ENCODE data around the gene PGGHG. TPM values are rescaled to one million over a fixed set of nuclear protein-coding genes. Genes with fewer than 3 reads are reported as not detected.

The PGGHG gene
- total and polyA plus RNA-seq, 10 of the 15 experiments (the other 5 are each of a cell fraction or from before 2014, with no cell fraction given), result 0.10 to 8.3 (median 1.8) TPM

- no peak for TF ChIP-seq KLF5 (IDR thresholded peaks at IDR 0.05; ENCODE audit: partially characterized antibody)
- TF ChIP-seq PAX8 (IDR thresholded peaks at IDR 0.05), result no peak
- TF ChIP-seq HCFC1 (IDR thresholded peaks at IDR 0.05; ENCODE audit: low read length), result no peak
- no peak for TF ChIP-seq E2F8 (IDR thresholded peaks at IDR 0.05; ENCODE audit: low read depth, partially characterized antibody)
- TF ChIP-seq EP300 (IDR thresholded peaks at IDR 0.05; ENCODE audit: borderline replicate concordance in 1 of 2, control insufficient read depth in 1 of 2, low read depth in 2 of 2, low read length in 2 of 2), result no peak
- TF ChIP-seq, protein P1, sequence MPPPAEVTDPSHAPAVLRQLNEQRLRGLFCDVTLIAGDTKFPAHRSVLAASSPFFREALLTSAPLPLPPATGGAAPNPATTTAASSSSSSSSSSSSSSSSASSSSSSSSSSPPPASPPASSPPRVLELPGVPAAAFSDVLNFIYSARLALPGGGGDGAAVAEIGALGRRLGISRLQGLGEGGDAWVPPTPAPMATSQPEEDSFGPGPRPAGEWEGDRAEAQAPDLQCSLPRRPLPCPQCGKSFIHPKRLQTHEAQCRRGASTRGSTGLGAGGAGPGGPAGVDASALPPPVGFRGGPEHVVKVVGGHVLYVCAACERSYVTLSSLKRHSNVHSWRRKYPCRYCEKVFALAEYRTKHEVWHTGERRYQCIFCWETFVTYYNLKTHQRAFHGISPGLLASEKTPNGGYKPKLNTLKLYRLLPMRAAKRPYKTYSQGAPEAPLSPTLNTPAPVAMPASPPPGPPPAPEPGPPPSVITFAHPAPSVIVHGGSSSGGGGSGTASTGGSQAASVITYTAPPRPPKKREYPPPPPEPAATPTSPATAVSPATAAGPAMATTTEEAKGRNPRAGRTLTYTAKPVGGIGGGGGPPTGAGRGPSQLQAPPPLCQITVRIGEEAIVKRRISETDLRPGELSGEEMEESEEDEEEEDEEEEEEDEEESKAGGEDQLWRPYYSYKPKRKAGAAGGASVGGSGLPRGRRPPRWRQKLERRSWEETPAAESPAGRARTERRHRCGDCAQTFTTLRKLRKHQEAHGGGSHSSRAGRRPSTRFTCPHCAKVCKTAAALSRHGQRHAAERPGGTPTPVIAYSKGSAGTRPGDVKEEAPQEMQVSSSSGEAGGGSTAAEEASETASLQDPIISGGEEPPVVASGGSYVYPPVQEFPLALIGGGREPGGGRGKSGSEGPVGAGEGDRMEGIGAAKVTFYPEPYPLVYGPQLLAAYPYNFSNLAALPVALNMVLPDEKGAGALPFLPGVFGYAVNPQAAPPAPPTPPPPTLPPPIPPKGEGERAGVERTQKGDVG (CRISPR knock-in tag; IDR thresholded peaks at IDR 0.05), result no peak
- no peak for TF ChIP-seq YBX1 (IDR thresholded peaks at IDR 0.05)
- TF ChIP-seq SUPT20H (IDR thresholded peaks at IDR 0.05; ENCODE audit: borderline replicate concordance, control insufficient read depth, low read depth, low read length), result no peak
- TF ChIP-seq SIN3A (IDR thresholded peaks at IDR 0.05; ENCODE audit: low read depth, low read length), result 0 out of 2 replicates have a peak, but pooled peaks have one; percentile 45
- no peak for TF ChIP-seq JUND (IDR thresholded peaks at IDR 0.05; ENCODE audit: low read depth, low read length)
- no peak for TF ChIP-seq EGR1 (IDR thresholded peaks at IDR 0.05; ENCODE audit: borderline replicate concordance in 1 of 2, low read depth in 2 of 2, low read length in 2 of 2)
- no peak for TF ChIP-seq RAD21 (IDR thresholded peaks at IDR 0.05; ENCODE audit: insufficient read depth, low read depth, low read length)
- no peak for TF ChIP-seq RFX5 (IDR thresholded peaks at IDR 0.05; ENCODE audit: low read depth, low read length)
- no peak for TF ChIP-seq PML (IDR thresholded peaks at IDR 0.05; ENCODE audit: low read length)
- no peak for TF ChIP-seq NRF1 (conservative IDR thresholded peaks at IDR 0.05; ENCODE audit: low read depth, low read length)
- TF ChIP-seq ZBED1 (IDR thresholded peaks at IDR 0.05; ENCODE audit: borderline replicate concordance), result no peak
- TF ChIP-seq CEBPB (IDR thresholded peaks at IDR 0.05; ENCODE audit: borderline replicate concordance in 1 of 2, low read depth in 2 of 2, low read length in 2 of 2), result no peak
- TF ChIP-seq POU2F2 (IDR thresholded peaks at IDR 0.05; ENCODE audit: borderline replicate concordance, low read depth, low read length), result 0 out of 3 replicates have a peak, but pooled peaks have one; percentile 7
- TF ChIP-seq NKRF (conservative IDR thresholded peaks at IDR 0.05), result 0 out of 2 replicates have a peak, but pooled peaks have one; percentile 25
These were observed 27.2 kb downstream of the PGGHG start (continued) for GRCh38 chr11:316031-316701.

Data from GM12878 (cell line).